Measurements from ENCODE around the gene ADAM8. TPM values are rescaled to one million over a fixed set of nuclear protein-coding genes. Genes with fewer than 3 reads are reported as not detected.
A peak's percentile ranks its signal among the peaks of the same experiment; 100 is the strongest.

The ADAM8 gene
- total and polyA plus RNA-seq, 8 donors: 2.0 to 9.8 (median 6.2) TPM

- H3K27ac ChIP-seq: no peak overlapping the region
- H3K9me3 ChIP-seq: no peaks in the 10 kb centered on the region
- no peaks in the 10 kb centered on the region for H3K27me3 ChIP-seq
- H3K4me1 ChIP-seq: peaks cover 13 to 20% (median 18%) of the 10 kb centered on the region in 3 donors
- H3K36me3 ChIP-seq: peaks cover 6 to 46% (median 35%) of the 10 kb centered on the region in 3 donors
- WGBS, 2 donors: 95 to 96% methylated on average over 15 of the region's 15 CpGs
- ATAC-seq (no peak), DNase-seq (peak in 1 of 6 donors; percentile 69), FAIRE-seq (no peak)
- no peak for TF ChIP-seq CTCF (IDR thresholded peaks at IDR 0.05)
- intact Hi-C loops (cut with DNase I): no loop called here
- H3K4me3 ChIP-seq: no peak overlapping the region
Observed at GRCh38 chr10:133281084-133281483, 4.4 kb upstream of the ADAM8 start.

GRCh38 chr10:133280391-133281059 lies 3.9 kb upstream of the ADAM8 start:
- Histone ChIP-seq H3K36me3 (peaks cover 6 to 41% (median 32%) of the 10 kb centered on the region in 3 donors), H3K27me3 (no peaks in the 10 kb centered on the region), H3K4me3 (no peak overlapping the region), H3K9me3 (no peaks in the 10 kb centered on the region), H3K27ac (no peak overlapping the region), H3K4me1 (peaks cover 13 to 20% (median 18%) of the 10 kb centered on the region in 3 donors)
- ATAC-seq: no peak
- no peak for FAIRE-seq
- intact Hi-C loops (cut with DNase I): no loop called here
- peak in 2 of 6 donors; percentile 21 to 73 for DNase-seq
- TF ChIP-seq CTCF (IDR thresholded peaks at IDR 0.05): no peak
- WGBS, 2 donors: 97 to 98% methylated on average over 9 to 10 of the region's 10 CpGs

- H3K9me3 ChIP-seq: no peaks in the 10 kb centered on the region
Observed at GRCh38 chr10:133279326-133280226, 2.9 kb upstream of the ADAM8 start.

GRCh38 chr10:133278577-133279265 lies 2.1 kb upstream of the ADAM8 start:
- H3K4me1 ChIP-seq: peaks cover 13 to 20% (median 18%) of the 10 kb centered on the region in 3 donors
- peaks cover 0 to 25% (median 17%) of the 10 kb centered on the region in 3 donors for H3K36me3 ChIP-seq
- intact Hi-C loops (cut with DNase I): no loop called here
- no peaks in the 10 kb centered on the region for H3K27me3 ChIP-seq
- no peaks in the 10 kb centered on the region for H3K9me3 ChIP-seq
- TF ChIP-seq CTCF (IDR thresholded peaks at IDR 0.05): no peak
- H3K27ac ChIP-seq: peak overlapping the region; percentile 0 to 86 (median 68)
- ATAC-seq (peak; percentile 85 to 92 (median 88)), DNase-seq (peak; percentile 70 to 85 (median 76)), FAIRE-seq (no peak)
- H3K4me3 ChIP-seq: no peak overlapping the region
- WGBS, 2 donors: 43 to 44% methylated on average over 19 of the region's 19 CpGs

More at GRCh38 chr10:133279326-133280226, 2.9 kb upstream of the ADAM8 start:
- ATAC-seq: no peak
- Histone ChIP-seq H3K27me3 (no peaks in the 10 kb centered on the region), H3K4me3 (no peak overlapping the region), H3K36me3 (peaks cover 4 to 33% (median 23%) of the 10 kb centered on the region in 3 donors), H3K4me1 (peaks cover 13 to 20% (median 18%) of the 10 kb centered on the region in 3 donors), H3K27ac (peak overlapping the region in 3 of 4 donors; percentile 54 to 86 (median 83))
- TF ChIP-seq CTCF (IDR thresholded peaks at IDR 0.05): no peak
- FAIRE-seq: no peak
- no peak for DNase-seq
- intact Hi-C loops (cut with DNase I): no loop called here
- 86 to 88% methylated on average over 24 of the region's 24 CpGs for WGBS, 2 donors

Data from pancreas (tissue), 10 donors.